Measurements from ENCODE around the gene EIF3F.

GRCh38 chr11:8011371-8011770, 24.2 kb downstream of the EIF3F start:
- no peak for TF ChIP-seq POLR2A (IDR thresholded peaks at IDR 0.05; ENCODE audit: low read depth, low read length)
- TF ChIP-seq CTCF (IDR thresholded peaks at IDR 0.05 in 2 of 3, conservative IDR thresholded peaks at IDR 0.05 in 1 of 3; ENCODE audit: control insufficient read depth in 2 of 3, extremely low read depth in 1 of 3, insufficient read depth in 1 of 3, low read depth in 3 of 3, low read length in 3 of 3), result no peak
- TF ChIP-seq CHD4 (IDR thresholded peaks at IDR 0.05), result no peak
